ENCODE data around the gene VAT1L. TPM values are rescaled to one million over a fixed set of nuclear protein-coding genes. Genes with fewer than 3 reads are reported as not detected.

Gene VAT1L
- total and polyA plus RNA-seq, 10 of the 15 experiments (the other 5 are each of a cell fraction or from before 2014, with no cell fraction given) = 0.06 to 0.18 (median 0.10) TPM; not detected in 5

- no peaks in the 10 kb centered on the region for H3K4me1 ChIP-seq (ENCODE audit: control insufficient read depth, insufficient read depth, low read length)
- H3K9ac ChIP-seq (ENCODE audit: control insufficient read depth, insufficient read depth, low read length) = no peak overlapping the region
- TF ChIP-seq TARDBP (IDR thresholded peaks at IDR 0.05; ENCODE audit: borderline replicate concordance) = no peak
- no peak for TF ChIP-seq SPI1 (IDR thresholded peaks at IDR 0.05; ENCODE audit: borderline replicate concordance, insufficient read depth, low read depth, low read length)
- no peak for TF ChIP-seq ASH2L (IDR thresholded peaks at IDR 0.05; ENCODE audit: borderline replicate concordance, low read depth)
- TF ChIP-seq NFIC (IDR thresholded peaks at IDR 0.05; ENCODE audit: low read depth, low read length) = no peak
- no peak for TF ChIP-seq NKRF (conservative IDR thresholded peaks at IDR 0.05)
- no peak for TF ChIP-seq RELB (IDR thresholded peaks at IDR 0.05; ENCODE audit: low read depth)
- no peak for TF ChIP-seq RFX5 (IDR thresholded peaks at IDR 0.05; ENCODE audit: low read depth, low read length)
- no peak for TF ChIP-seq ZNF687 (IDR thresholded peaks at IDR 0.05)
- no peak for TF ChIP-seq RELA (IDR thresholded peaks at IDR 0.05; ENCODE audit: borderline replicate concordance, partially characterized antibody)
- TF ChIP-seq POU2F2 (IDR thresholded peaks at IDR 0.05; ENCODE audit: borderline replicate concordance, low read depth, low read length) = no peak
- H4K20me1 ChIP-seq (ENCODE audit: control insufficient read depth, insufficient read depth) = no peaks in the 10 kb centered on the region
- ChIA-PET CTCF (no interaction called here), POLR2A (no interaction called here), SMC1A (ENCODE audit: uncharacterized antibody, unreplicated experiment) (no interaction called here), RAD21 (ENCODE audit: unreplicated experiment) (no interaction called here)
- peaks cover 0 to 5% of the 10 kb centered on the region in 2 experiments; a peak in 2 of 4 replicates for H3K27me3 ChIP-seq (replicated peaks in 1 of 2; ENCODE audit: control insufficient read depth in 2 of 2, insufficient read depth in 2 of 2, low read length in 1 of 2)
- H3K36me3 ChIP-seq (ENCODE audit: control insufficient read depth in 2 of 2, insufficient read depth in 2 of 2, low read length in 1 of 2) = no peaks in the 10 kb centered on the region
- no peaks in the 10 kb centered on the region for H3K79me2 ChIP-seq (ENCODE audit: control insufficient read depth, insufficient read depth, low read length)
- ATAC-seq (no peak), DNase-seq (ENCODE audit: low read depth, low spot score) (no peak), FAIRE-seq (no peak)
- no peak overlapping the region for H3K4me3 ChIP-seq
- no peak overlapping the region for H3K27ac ChIP-seq (ENCODE audit: control insufficient read depth, insufficient read depth)
- no peaks in the 10 kb centered on the region for H3K9me3 ChIP-seq (replicated peaks; ENCODE audit: control insufficient read depth, insufficient read depth, low read length)
- in situ Hi-C loops (cut with MboI) = no loop called here
- intact Hi-C loops (cut with micrococcal nuclease; ENCODE audit: unreplicated experiment) = no loop called here
- BruUV-seq (replicated peaks) = no TSS peak
- no peak overlapping the region for H3K4me2 ChIP-seq (ENCODE audit: control insufficient read depth, insufficient read depth)
- no peak overlapping the region for H2AFZ ChIP-seq (ENCODE audit: control insufficient read depth, low read depth, low read length)
- WGBS (ENCODE audit: insufficient coverage, insufficient replicate concordance, low lambda C conversion rate, missing lambda C conversion rate) = 54% methylated on average over 4 of the region's 4 CpGs
Observed at GRCh38 chr16:77844801-77845200, 56.4 kb downstream of the VAT1L start.
